WTC11 (cell line): ENCODE measurements around the gene DUS1L. TPM values are rescaled to one million over a fixed set of nuclear protein-coding genes. Genes with fewer than 3 reads are reported as not detected.

Source experiments
- ATAC-seq: fragments of 200-7000 bp; cut with Tn5 transposase; 2 replicates; pipeline ENCODE4 v1.10.0; 2021; ENCODE audit warnings: mild to moderate bottlenecking, moderate library complexity
- CTCF ChIA-PET: fragments of 300-600 bp; sonication (Branson Sonifier 250); formaldehyde crosslinking; loops from one replicate; lab custom pipeline; 2021; ENCODE audit warnings: antibody characterized with exemption; lab: Charles Lee
- POLR2A ChIA-PET: fragments of 350-600 bp; sonication (Branson Sonifier 250); formaldehyde crosslinking; loops from one replicate; lab custom pipeline; 2021; ENCODE audit warnings: antibody characterized with exemption; lab: Charles Lee
- DNase-seq: peaks from one replicate; pipeline ENCODE4 v3.0.0; 2021; ENCODE audit warnings: low spot score
- H3K27ac Mint-ChIP-seq: 2 replicates; pipeline ENCODE4 v1.8.0; 2021; ENCODE audit warnings: mixed read lengths
- H3K27me3 Mint-ChIP-seq: 2 replicates; pipeline ENCODE4 v1.8.0; 2021; ENCODE audit warnings: low read depth, mild to moderate bottlenecking, moderate library complexity, mixed read lengths
- H3K36me3 Mint-ChIP-seq: 2 replicates; pipeline ENCODE4 v1.8.0; 2021; ENCODE audit warnings: mixed read lengths
- H3K4me1 Mint-ChIP-seq: 2 replicates; pipeline ENCODE4 v1.8.0; 2022; ENCODE audit warnings: mixed read lengths
- H3K4me3 Mint-ChIP-seq: 2 replicates; pipeline ENCODE4 v1.8.0; 2021; ENCODE audit warnings: mild to moderate bottlenecking, moderate library complexity, mixed read lengths
- H3K9me3 Mint-ChIP-seq: 2 replicates; pipeline ENCODE4 v1.8.0; 2021; ENCODE audit warnings: mixed read lengths
- ATF1 ChIP-seq: sonication (generic); formaldehyde crosslinking; IDR thresholded peaks from 2 replicates; pipeline ENCODE4 v1.8.1; 2023; ENCODE audit warnings: mild to moderate bottlenecking, moderate library complexity, missing genetic modification reagents
- EMX1 ChIP-seq: fragments of 250-450 bp; sonication (Bioruptor Pico); IDR thresholded peaks from 2 replicates; pipeline ENCODE4 v1.8.0; 2021; ENCODE audit warnings: mild to moderate bottlenecking
- NR3C1 ChIP-seq: sonication (generic); formaldehyde crosslinking; conservative IDR thresholded peaks from 2 replicates; pipeline ENCODE4 v1.8.1; 2023; ENCODE audit warnings: low read depth, mild to moderate bottlenecking, missing genetic modification reagents
- total RNA-seq: library from RNA; stranded (reverse); gene quantifications from 3 replicates; pipeline ENCODE4 v1.2.3, GENCODE V29; 2021
- TF ChIP-seq, protein P1 (sequence below): sonication (generic); formaldehyde crosslinking; conservative IDR thresholded peaks from 2 replicates; pipeline ENCODE4 v1.8.1; 2023; ENCODE audit warnings: mild to moderate bottlenecking, low read depth, missing genetic modification reagents, moderate library complexity
- TF ChIP-seq, protein P2 (sequence below): fragments of 250-450 bp; sonication (Bioruptor Pico); IDR thresholded peaks from 2 replicates; pipeline ENCODE4 v2.1.2; 2022; ENCODE audit warnings: mild to moderate bottlenecking, moderate library complexity
- TF ChIP-seq, protein P3 (sequence below): sonication (generic); formaldehyde crosslinking; IDR thresholded peaks from 2 replicates; pipeline ENCODE4 v1.8.1; 2022; ENCODE audit warnings: low read depth, missing genetic modification reagents, borderline replicate concordance
- TF ChIP-seq, protein P4 (sequence below): sonication (generic); formaldehyde crosslinking; IDR thresholded peaks from 2 replicates; pipeline ENCODE4 v1.8.0; 2022; ENCODE audit warnings: mild to moderate bottlenecking, missing genetic modification reagents
- TF ChIP-seq, protein P5 (sequence below): sonication (generic); formaldehyde crosslinking; IDR thresholded peaks from 2 replicates; pipeline ENCODE4 v1.8.1; 2022; ENCODE audit warnings: mild to moderate bottlenecking, moderate library complexity, missing genetic modification reagents
- TF ChIP-seq, protein P6 (sequence below): fragments of 250-450 bp; sonication (Bioruptor Pico); conservative IDR thresholded peaks from 2 replicates; pipeline ENCODE4 v1.9.0; 2021; ENCODE audit warnings: mild to moderate bottlenecking

The DUS1L gene
- total RNA-seq, 1 experiment from 2014 or later, result 120 TPM

DNA sequence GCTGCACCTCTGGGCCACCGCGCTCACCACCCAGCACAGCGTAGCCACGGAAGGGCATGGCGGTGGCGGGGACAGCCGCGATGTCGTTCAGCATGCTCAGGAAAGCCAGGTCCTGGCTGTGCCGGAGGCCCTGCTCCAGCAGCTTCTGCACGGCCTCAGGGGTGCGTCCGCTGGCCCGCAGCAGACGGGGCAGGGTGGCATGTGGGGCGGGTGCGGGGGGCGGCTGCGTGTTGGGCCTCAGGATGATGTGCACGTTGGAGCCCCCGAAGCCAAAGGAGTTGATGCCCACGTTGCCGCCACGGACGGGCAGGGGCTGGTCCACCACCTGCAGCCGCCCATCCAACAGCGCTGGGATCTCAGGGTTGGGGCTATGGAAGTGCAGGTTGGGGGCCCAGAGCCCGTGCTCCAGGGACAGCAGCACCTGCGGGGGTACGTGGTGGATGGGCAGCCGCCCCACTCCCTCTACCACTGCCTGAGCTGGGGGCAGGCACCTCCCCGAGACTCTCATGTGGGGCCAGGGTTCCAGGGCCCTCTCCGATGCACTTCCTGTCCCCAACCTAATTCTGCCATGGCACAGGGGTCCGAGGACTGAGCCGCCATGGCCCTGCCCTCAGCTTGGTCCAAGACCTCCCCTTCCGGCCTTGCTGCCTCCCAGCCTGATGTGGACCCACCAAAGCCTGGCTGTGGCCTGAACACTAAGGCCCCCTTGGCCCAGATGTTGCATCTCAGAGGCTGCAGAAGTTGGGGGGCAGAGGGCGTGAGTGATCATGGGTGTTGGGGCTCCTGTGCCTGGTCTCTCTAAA, 25.9 kb upstream of the DUS1L start (continued):
- TF ChIP-seq, protein P1, sequence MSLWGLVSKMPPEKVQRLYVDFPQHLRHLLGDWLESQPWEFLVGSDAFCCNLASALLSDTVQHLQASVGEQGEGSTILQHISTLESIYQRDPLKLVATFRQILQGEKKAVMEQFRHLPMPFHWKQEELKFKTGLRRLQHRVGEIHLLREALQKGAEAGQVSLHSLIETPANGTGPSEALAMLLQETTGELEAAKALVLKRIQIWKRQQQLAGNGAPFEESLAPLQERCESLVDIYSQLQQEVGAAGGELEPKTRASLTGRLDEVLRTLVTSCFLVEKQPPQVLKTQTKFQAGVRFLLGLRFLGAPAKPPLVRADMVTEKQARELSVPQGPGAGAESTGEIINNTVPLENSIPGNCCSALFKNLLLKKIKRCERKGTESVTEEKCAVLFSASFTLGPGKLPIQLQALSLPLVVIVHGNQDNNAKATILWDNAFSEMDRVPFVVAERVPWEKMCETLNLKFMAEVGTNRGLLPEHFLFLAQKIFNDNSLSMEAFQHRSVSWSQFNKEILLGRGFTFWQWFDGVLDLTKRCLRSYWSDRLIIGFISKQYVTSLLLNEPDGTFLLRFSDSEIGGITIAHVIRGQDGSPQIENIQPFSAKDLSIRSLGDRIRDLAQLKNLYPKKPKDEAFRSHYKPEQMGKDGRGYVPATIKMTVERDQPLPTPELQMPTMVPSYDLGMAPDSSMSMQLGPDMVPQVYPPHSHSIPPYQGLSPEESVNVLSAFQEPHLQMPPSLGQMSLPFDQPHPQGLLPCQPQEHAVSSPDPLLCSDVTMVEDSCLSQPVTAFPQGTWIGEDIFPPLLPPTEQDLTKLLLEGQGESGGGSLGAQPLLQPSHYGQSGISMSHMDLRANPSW (CRISPR knock-in tag), result no peak
- TF ChIP-seq, protein P2, sequence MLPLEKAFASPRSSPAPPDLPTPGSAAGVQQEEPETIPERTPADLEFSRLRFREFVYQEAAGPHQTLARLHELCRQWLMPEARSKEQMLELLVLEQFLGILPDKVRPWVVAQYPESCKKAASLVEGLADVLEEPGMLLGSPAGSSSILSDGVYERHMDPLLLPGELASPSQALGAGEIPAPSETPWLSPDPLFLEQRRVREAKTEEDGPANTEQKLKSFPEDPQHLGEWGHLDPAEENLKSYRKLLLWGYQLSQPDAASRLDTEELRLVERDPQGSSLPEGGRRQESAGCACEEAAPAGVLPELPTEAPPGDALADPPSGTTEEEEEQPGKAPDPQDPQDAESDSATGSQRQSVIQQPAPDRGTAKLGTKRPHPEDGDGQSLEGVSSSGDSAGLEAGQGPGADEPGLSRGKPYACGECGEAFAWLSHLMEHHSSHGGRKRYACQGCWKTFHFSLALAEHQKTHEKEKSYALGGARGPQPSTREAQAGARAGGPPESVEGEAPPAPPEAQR (CRISPR knock-in tag), result no peak

DNA sequence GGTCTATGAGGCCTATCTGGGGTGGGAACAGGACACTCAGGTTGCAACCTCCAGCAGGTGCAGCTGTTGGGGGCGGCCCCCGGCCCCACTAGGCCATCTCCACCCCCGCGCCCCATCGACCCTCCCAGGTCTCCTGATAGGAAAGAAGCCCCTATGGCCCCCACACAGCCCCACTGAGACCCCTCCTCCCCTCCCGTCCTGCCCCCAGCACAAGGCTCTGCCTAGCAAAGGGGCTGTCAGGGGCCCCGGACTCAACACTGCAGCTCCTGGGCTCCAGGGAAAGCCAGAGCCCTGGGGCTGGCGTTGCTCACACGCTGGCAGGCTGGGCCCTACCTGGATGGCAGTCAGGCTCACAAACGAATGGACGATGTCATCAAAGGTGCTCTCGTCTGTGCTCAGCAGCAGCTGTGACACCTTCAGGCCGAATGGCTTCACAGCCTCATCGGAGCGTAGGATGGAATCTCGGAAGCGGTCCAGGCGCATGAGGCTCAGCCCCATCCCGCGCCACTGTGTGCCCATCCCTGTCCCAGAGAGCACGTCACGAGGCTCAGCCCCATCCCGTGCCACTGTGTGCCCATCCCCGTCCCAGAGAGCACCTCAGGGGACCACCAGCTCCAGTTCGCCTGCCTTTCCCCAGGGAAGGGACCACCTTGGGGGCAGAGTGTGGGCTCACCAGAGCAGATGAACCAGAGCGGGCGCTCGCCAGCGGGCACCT, 25.1 kb upstream of the DUS1L start:
- TF ChIP-seq EMX1 (CRISPR knock-in tag) (no peak), NR3C1 (CRISPR knock-in tag) (no peak), ATF1 (CRISPR knock-in tag) (no peak)
- TF ChIP-seq, protein P3, sequence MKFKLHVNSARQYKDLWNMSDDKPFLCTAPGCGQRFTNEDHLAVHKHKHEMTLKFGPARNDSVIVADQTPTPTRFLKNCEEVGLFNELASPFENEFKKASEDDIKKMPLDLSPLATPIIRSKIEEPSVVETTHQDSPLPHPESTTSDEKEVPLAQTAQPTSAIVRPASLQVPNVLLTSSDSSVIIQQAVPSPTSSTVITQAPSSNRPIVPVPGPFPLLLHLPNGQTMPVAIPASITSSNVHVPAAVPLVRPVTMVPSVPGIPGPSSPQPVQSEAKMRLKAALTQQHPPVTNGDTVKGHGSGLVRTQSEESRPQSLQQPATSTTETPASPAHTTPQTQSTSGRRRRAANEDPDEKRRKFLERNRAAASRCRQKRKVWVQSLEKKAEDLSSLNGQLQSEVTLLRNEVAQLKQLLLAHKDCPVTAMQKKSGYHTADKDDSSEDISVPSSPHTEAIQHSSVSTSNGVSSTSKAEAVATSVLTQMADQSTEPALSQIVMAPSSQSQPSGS (CRISPR knock-in tag), result no peak
- TF ChIP-seq, protein P4, sequence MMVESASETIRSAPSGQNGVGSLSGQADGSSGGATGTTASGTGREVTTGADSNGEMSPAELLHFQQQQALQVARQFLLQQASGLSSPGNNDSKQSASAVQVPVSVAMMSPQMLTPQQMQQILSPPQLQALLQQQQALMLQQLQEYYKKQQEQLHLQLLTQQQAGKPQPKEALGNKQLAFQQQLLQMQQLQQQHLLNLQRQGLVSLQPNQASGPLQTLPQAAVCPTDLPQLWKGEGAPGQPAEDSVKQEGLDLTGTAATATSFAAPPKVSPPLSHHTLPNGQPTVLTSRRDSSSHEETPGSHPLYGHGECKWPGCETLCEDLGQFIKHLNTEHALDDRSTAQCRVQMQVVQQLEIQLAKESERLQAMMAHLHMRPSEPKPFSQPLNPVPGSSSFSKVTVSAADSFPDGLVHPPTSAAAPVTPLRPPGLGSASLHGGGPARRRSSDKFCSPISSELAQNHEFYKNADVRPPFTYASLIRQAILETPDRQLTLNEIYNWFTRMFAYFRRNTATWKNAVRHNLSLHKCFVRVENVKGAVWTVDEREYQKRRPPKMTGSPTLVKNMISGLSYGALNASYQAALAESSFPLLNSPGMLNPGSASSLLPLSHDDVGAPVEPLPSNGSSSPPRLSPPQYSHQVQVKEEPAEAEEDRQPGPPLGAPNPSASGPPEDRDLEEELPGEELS (CRISPR knock-in tag), result no peak
- TF ChIP-seq, protein P5, sequence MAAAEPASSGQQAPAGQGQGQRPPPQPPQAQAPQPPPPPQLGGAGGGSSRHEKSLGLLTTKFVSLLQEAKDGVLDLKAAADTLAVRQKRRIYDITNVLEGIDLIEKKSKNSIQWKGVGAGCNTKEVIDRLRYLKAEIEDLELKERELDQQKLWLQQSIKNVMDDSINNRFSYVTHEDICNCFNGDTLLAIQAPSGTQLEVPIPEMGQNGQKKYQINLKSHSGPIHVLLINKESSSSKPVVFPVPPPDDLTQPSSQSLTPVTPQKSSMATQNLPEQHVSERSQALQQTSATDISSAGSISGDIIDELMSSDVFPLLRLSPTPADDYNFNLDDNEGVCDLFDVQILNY, result no peak
- TF ChIP-seq, protein P6, sequence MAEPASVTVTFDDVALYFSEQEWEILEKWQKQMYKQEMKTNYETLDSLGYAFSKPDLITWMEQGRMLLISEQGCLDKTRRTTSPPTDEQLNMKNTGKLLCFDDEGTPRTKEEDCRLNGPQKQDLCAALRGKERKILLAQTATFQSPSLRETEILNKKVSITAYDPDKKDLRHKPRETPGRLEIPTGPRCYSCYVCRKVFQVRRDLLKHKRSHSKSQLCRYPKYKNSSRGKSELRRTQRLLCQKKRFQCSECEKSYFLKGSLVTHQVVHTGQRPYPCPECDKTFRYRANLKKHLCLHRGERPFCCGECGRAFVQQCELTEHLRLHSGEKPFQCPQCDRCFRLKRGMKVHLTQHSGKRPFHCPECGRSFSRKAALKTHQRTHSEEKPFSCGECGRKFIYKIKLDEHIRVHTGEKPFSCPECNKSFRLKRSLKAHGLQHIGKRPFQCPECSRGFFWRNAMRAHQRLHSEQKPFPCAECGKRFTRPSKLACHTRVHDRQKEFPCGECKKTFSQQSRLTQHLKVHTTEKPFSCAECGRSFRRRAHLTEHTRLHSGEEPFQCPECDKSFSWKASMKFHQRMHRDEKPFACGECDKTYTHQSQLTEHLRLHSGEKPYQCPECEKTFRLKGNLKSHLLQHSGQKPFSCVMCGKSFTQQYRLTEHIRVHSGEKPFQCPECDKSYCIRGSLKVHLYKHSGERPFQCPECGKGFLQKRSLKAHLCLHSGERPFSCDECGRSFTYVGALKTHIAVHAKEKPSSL (CRISPR knock-in tag), result no peak
- TF ChIP-seq, protein P1 (CRISPR knock-in tag), result no peak
- no peaks in the 10 kb centered on the region for H3K27me3 Mint-ChIP-seq
- H3K27ac Mint-ChIP-seq, result no peak overlapping the region
- DNase-seq (no peak), ATAC-seq (no peak)
- H3K9me3 Mint-ChIP-seq, result no peaks in the 10 kb centered on the region
- no peak overlapping the region for H3K4me3 Mint-ChIP-seq
- ChIA-PET POLR2A (no interaction called here), CTCF (interaction anchor here (0.7 to 2.3 kb wide), 2 partner anchors 16 to 60 kb away, joined by 3 to 6 read pairs; no protein-coding TSS in a partner anchor)
- no peaks in the 10 kb centered on the region for H3K4me1 Mint-ChIP-seq
- peaks cover 22% of the 10 kb centered on the region for H3K36me3 Mint-ChIP-seq
